Spleen (tissue), 11 donors: ENCODE data around the gene ECM2. TPM values are rescaled to one million over a fixed set of nuclear protein-coding genes. Genes with fewer than 3 reads are reported as not detected.

Source experiments
- DNase-seq: peaks from one replicate; pipeline ENCODE4 v3.0.0-alpha.2; 2020
- H3K27ac ChIP-seq, 8 donors: fragments of 200-600 bp; sonication (generic) in 7 of 8; 1 replicate in 4 of 8; 2 replicates in 4 of 8; pipeline versions ENCODE4 v1.5.0 to v1.8.0; 2016 to 2021; ENCODE audit warnings: inconsistent platforms in 4 of 8, mild to moderate bottlenecking in 4 of 8, moderate library complexity in 1 of 8
- H3K27me3 ChIP-seq, 7 donors: fragments of 200-600 bp; sonication (generic) in 6 of 7; replicated peaks in 1 of 7; 1 replicate in 4 of 7; 2 replicates in 3 of 7; pipeline versions ENCODE4 v1.5.0 to v1.8.0; 2016 to 2021; ENCODE audit warnings: inconsistent platforms in 3 of 7, mild to moderate bottlenecking in 1 of 7
- H3K36me3 ChIP-seq, 6 donors: fragments of 200-600 bp; sonication (generic) in 5 of 6; 1 replicate in 4 of 6; 2 replicates in 2 of 6; pipeline versions ENCODE4 v1.5.0 to v1.8.0; 2016 to 2021; ENCODE audit warnings: inconsistent platforms in 2 of 6
- H3K4me1 ChIP-seq, 6 donors: fragments of 200-600 bp; sonication (generic) in 5 of 6; 1 replicate in 3 of 6; 2 replicates in 3 of 6; pipeline versions ENCODE4 v1.5.0 to v1.8.0; 2016 to 2021; ENCODE audit warnings: inconsistent platforms in 3 of 6
- H3K4me3 ChIP-seq, 8 donors: fragments of 200-600 bp; sonication (generic) in 7 of 8; 1 replicate in 4 of 8; 2 replicates in 4 of 8; pipeline versions ENCODE4 v1.5.0 to v1.8.0; 2016 to 2021; ENCODE audit warnings: inconsistent platforms in 4 of 8, mild to moderate bottlenecking in 4 of 8, moderate library complexity in 2 of 8
- H3K9me3 ChIP-seq, 8 donors: fragments of 200-600 bp; sonication (generic) in 7 of 8; 1 replicate in 4 of 8; 2 replicates in 4 of 8; pipeline versions ENCODE4 v1.5.0 to v1.8.0; 2016 to 2021; ENCODE audit warnings: inconsistent platforms in 4 of 8
- CTCF ChIP-seq, 11 experiments: fragments of 200-600 bp in 7 of 11; fragments of 450-650 bp in 4 of 11; sonication (generic) in 4 of 11; IDR thresholded peaks in 8 of 11; conservative IDR thresholded peaks in 3 of 11; 1 replicate in 7 of 11; 2 replicates in 4 of 11; pipeline versions ENCODE4 v1.4.0 to v1.8.0; 2016 to 2021; ENCODE audit warnings: antibody characterized with exemption in 11 of 11, inconsistent platforms in 4 of 11, mild to moderate bottlenecking in 1 of 11
- POLR2A ChIP-seq, 3 donors: fragments of 450-650 bp; IDR thresholded peaks; one replicate each; pipeline ENCODE4 v1.5.1; 2017; ENCODE audit warnings: antibody characterized with exemption in 3 of 3, mild to moderate bottlenecking in 1 of 3
- POLR2AphosphoS5 ChIP-seq, 3 donors: sonication (generic); formaldehyde crosslinking; IDR thresholded peaks; one replicate each; pipeline ENCODE4 v1.5.1; 2017; ENCODE audit warnings: antibody characterized with exemption in 3 of 3
- WGBS, 5 donors: extraction: QIAGEN DNeasy Blood & Tissue Kit in 3 of 5; methylation state at CpG; one replicate each; pipeline versions ENCODE4 v1.1.5 to v1.1.7; 2013 to 2018; 5-methylcytosine and 5-hydroxymethylcytosine counted together
- intact Hi-C: fragments of 100-400 bp; cut with DNase I; formaldehyde crosslinking; loops from one replicate; pipeline ENCODE4 v1.15.0; 2023; ENCODE audit warnings: low total_unique reads
- polyA plus RNA-seq, 3 donors: library from polyadenylated mRNA; stranded (reverse); fragments of 200-250 nt; gene quantifications; one replicate each; pipeline ENCODE4 v1.2.1, GENCODE V29; 2013
- total RNA-seq, 7 donors: library from RNA; depleted of rRNA in 3 of 7; stranded (reverse); fragments of >200 nt in 3 of 7; fragmentation: NEBNext Ultra II Directional in 4 of 7; extraction: Animal tissue kit (Norgen Biotek cat#: 25700) in 4 of 7; gene quantifications; one replicate each; pipeline versions ENCODE4 v1.1.0 to v1.2.1, GENCODE V29; 2016 to 2021
- donor health status: healthy with polysubstance abuse.
- donor health status: DM: no; HTN: no; CAD: no; lungs with moderate emphysema.
- donor health status: DM: no; HTN: no; CAD: no.
- donor health status: Bipolar disorder and iron deficiency.
- donor health status: healthy.
- donor health status: DM: no; HTN: no; CAD: no.
- donor health status: DM: yes; HTN: yes; CAD: no.

Gene ECM2
- total and polyA plus RNA-seq, 10 donors, result 0.22 to 1.7 (median 0.47) TPM; not detected in 2

GRCh38 chr9:92482329-92482728 is 53.5 kb downstream of the ECM2 start, which contains the start of gene ASPN:
ASPN (minus strand) TSS chr9:92482506.
- Histone ChIP-seq H3K36me3 (no peaks in the 10 kb centered on the region), H3K27me3 (no peaks in the 10 kb centered on the region), H3K4me1 (peaks cover 0 to 2% (median 0%) of the 10 kb centered on the region in 6 donors), H3K9me3 (no peaks in the 10 kb centered on the region), H3K27ac (peak within 1 kb of the TSS in 5 of 8 donors; percentile 7 to 47 (median 26)), H3K4me3 (no peak within 1 kb of the TSS)
- DNase-seq, result no peak
- 79 to 90% (median 84%) methylated on average over 3 of the region's 3 CpGs for WGBS, 5 donors
- TF ChIP-seq POLR2A (IDR thresholded peaks at IDR 0.05) (no peak), POLR2AphosphoS5 (IDR thresholded peaks at IDR 0.05) (no peak), CTCF (IDR thresholded peaks at IDR 0.05 in 8 of 11, conservative IDR thresholded peaks at IDR 0.05 in 3 of 11) (no peak)
- intact Hi-C loops, result no loop called here

GRCh38 chr9:92480986-92481633 is 54.7 kb downstream of the ECM2 start:
- no peaks in the 10 kb centered on the region for H3K9me3 ChIP-seq
- no peaks in the 10 kb centered on the region for H3K4me1 ChIP-seq
- 53 to 74% (median 65%) methylated on average over 2 of the region's 2 CpGs for WGBS, 5 donors
- DNase-seq, result no peak
- no peak for TF ChIP-seq POLR2AphosphoS5 (IDR thresholded peaks at IDR 0.05)
- TF ChIP-seq POLR2A (IDR thresholded peaks at IDR 0.05), result no peak
- TF ChIP-seq CTCF (IDR thresholded peaks at IDR 0.05 in 8 of 11, conservative IDR thresholded peaks at IDR 0.05 in 3 of 11), result no peak
- H3K27ac ChIP-seq, result no peak overlapping the region
- intact Hi-C loops, result no loop called here
- no peaks in the 10 kb centered on the region for H3K27me3 ChIP-seq
- H3K36me3 ChIP-seq, result no peaks in the 10 kb centered on the region
- no peak overlapping the region for H3K4me3 ChIP-seq

DNA sequence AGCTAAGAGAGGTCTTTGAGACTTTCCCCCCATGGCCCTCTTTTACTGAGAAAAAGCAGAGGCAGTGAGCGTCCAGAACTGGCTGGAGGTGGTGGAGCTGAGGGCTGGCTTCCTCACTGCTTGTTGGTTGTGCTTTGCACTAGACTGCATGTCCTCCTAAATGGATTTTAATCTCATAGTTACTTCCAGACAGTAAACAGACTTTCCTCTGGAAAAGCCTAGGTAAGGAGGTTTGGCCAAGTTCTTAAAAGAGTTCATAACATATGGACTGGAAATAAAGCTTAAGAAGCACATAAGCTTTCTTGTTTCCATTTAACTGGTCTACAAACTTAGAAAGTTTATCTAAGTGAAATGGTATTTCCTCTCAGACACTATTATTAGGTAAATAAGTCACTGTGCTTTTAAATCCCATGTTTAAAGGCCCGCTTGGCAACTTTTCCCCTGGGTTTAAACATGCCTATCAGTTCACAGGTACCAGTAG is 55.5 kb downstream of the ECM2 start:
- Histone ChIP-seq H3K36me3 (no peaks in the 10 kb centered on the region), H3K4me1 (no peaks in the 10 kb centered on the region), H3K4me3 (no peak overlapping the region), H3K27ac (no peak overlapping the region), H3K9me3 (no peaks in the 10 kb centered on the region), H3K27me3 (no peaks in the 10 kb centered on the region)
- TF ChIP-seq CTCF (IDR thresholded peaks at IDR 0.05 in 8 of 11, conservative IDR thresholded peaks at IDR 0.05 in 3 of 11) (no peak), POLR2AphosphoS5 (IDR thresholded peaks at IDR 0.05) (no peak), POLR2A (IDR thresholded peaks at IDR 0.05) (no peak)
- intact Hi-C loops, result no loop called here
- no peak for DNase-seq
- 75 to 94% (median 80%) methylated on average over 2 of the region's 2 CpGs for WGBS, 5 donors

DNA sequence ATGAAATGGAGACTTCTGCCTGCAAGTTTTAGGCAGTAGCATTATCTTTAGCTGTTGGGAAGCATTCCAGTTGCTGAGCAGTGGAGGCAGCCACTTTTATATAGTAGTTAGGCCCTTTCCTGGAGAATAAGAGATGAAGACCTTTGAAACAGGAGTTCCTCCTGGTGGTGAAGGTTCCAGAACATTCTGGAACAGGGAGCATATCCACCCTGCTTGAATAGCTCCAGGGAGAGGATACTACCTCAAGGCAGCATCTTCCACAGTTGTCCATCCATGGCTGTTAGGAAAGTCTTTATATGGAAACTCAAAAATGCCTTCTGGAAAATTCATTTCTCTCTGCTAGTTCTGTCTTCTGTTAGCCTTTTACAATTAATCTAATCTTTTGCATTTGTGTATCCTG is 56.4 kb downstream of the ECM2 start:
- no peaks in the 10 kb centered on the region for H3K9me3 ChIP-seq
- no peak for DNase-seq
- H3K4me3 ChIP-seq, result no peak overlapping the region
- TF ChIP-seq POLR2A (IDR thresholded peaks at IDR 0.05), result no peak
- no peak for TF ChIP-seq POLR2AphosphoS5 (IDR thresholded peaks at IDR 0.05)
- no peak for TF ChIP-seq CTCF (IDR thresholded peaks at IDR 0.05 in 8 of 11, conservative IDR thresholded peaks at IDR 0.05 in 3 of 11)
- no peaks in the 10 kb centered on the region for H3K36me3 ChIP-seq
- H3K27me3 ChIP-seq, result no peaks in the 10 kb centered on the region
- no peak overlapping the region for H3K27ac ChIP-seq
- no peaks in the 10 kb centered on the region for H3K4me1 ChIP-seq
- intact Hi-C loops, result no loop called here
